ENCODE results near the gene ZC3H13. TPM values are rescaled to one million over a fixed set of nuclear protein-coding genes. Genes with fewer than 3 reads are reported as not detected.

ZC3H13 gene
- total and polyA plus RNA-seq, 2 of the 8 experiments (the other 6 are each of a cell fraction or from before 2014, with no cell fraction given) = 5.1 to 57.8 TPM

DNA sequence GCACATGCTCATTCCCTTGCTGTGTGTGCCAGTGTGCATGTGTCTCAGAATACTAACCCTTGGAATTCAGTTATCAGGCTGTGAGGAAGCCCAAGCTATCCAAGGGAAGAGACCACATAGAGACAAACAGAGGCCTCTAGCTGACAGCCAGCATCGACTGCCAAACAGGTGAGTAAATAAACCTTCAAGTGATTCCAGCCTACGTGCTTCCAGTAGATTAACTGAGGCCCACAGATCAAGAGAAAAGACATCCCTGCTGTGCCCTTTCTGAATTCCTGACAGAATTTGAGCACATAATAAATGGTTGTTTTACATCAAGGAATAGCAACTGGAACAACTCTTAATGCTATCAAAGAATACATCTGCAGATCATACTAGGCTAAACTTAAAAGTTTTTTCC, 17.5 kb downstream of the ZC3H13 start (continued):
- TF ChIP-seq CTBP2 (IDR thresholded peaks at IDR 0.05; ENCODE audit: borderline replicate concordance, insufficient read depth, insufficient read length, low read length) (no peak), SP4 (IDR thresholded peaks at IDR 0.05; ENCODE audit: low read length) (no peak), BCL11A (IDR thresholded peaks at IDR 0.05; ENCODE audit: low read depth in 2 of 2, low read length in 2 of 2) (no peak), ASH2L (IDR thresholded peaks at IDR 0.05; ENCODE audit: low read length) (no peak), KDM5A (IDR thresholded peaks at IDR 0.05; ENCODE audit: low read length) (no peak), SIX5 (IDR thresholded peaks at IDR 0.05; ENCODE audit: low read depth, low read length) (no peak), RBBP5 (IDR thresholded peaks at IDR 0.05; ENCODE audit: borderline replicate concordance, low read depth, low read length) (no peak)

Data from H1 (cell line).